Measurements from ENCODE around the gene DNAJA2. TPM values are rescaled to one million over a fixed set of nuclear protein-coding genes. Genes with fewer than 3 reads are reported as not detected.

The DNAJA2 gene
- total and polyA plus RNA-seq, 9 of the 15 experiments (the other 6 are each of a cell fraction or from before 2014, with no cell fraction given) = 24.1 to 75.9 (median 50.7) TPM

DNA sequence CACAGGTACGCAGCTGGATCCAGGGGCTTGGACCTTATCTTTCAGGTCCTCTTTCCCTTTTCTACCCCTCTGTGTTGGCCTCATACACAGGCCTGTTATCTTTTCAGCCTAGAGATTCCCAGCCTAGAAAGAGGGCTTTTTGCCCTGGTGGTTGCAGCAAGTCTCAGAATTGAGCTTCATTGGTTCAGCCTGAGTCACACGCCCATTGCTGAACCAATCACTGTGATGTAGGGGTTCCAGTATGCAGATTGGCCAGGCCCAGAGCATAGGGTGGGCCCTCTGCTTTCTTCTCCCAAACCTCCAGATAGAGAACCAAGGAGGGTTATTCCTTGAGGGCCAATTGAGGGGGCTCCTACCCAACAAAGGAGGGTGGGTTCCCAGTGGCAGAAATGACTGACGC, 56.5 kb downstream of the DNAJA2 start:
- Histone ChIP-seq H3K27ac (ENCODE audit: extremely low read depth, low read depth, low read length) (no peak overlapping the region), H3K4me3 (no peak overlapping the region), H4K20me1 (replicated peaks; ENCODE audit: control insufficient read depth, insufficient read depth, low read length) (peaks cover 4% of the 10 kb centered on the region; the same call in 1 of the 2 replicates), H3K9me3 (replicated peaks; ENCODE audit: control insufficient read depth, insufficient read depth, low read depth, low read length) (no peaks in the 10 kb centered on the region), H3K36me3 (ENCODE audit: control insufficient read depth, insufficient read depth, low read length) (no peaks in the 10 kb centered on the region; the same call in 2 of the 3 replicates), H2AFZ (ENCODE audit: low read depth, low read length) (0 out of 2 replicates have a peak overlapping the region, but pooled peaks have one; percentile 26), H3K27me3 (ENCODE audit: control insufficient read depth in 2 of 2, insufficient read depth in 2 of 2, low read length in 2 of 2) (no peaks in the 10 kb centered on the region), H3K79me2 (ENCODE audit: control insufficient read depth, insufficient read depth, low read length) (no peaks in the 10 kb centered on the region), H3K9me1 (ENCODE audit: control insufficient read depth, insufficient read depth, low read length) (no peaks in the 10 kb centered on the region), H3K9ac (ENCODE audit: insufficient read depth in 1 of 2, low read depth in 2 of 2, low read length in 2 of 2) (no peak overlapping the region), H3K4me2 (ENCODE audit: insufficient read depth, low read length) (no peak overlapping the region), H3K4me1 (replicated peaks in 1 of 2; ENCODE audit: control insufficient read depth in 2 of 2, insufficient read depth in 2 of 2, low read length in 2 of 2) (peaks cover 7 to 14% of the 10 kb centered on the region in 2 experiments; a peak in 4 of 5 replicates)
- FAIRE-seq = peak; percentile 46
- peak; percentile 92 for ATAC-seq
- BruUV-seq (replicated peaks) = no TSS peak
- in situ Hi-C loops (cut with MboI) = loop anchor here (25.0 kb wide), 1 partner anchor 255 kb away; no protein-coding TSS in a partner anchor
- CTCF ChIA-PET (ENCODE audit: low intra/inter-chr PET ratio) = no interaction called here
- POLR2A ChIA-PET = interaction anchor here (0.6 to 1.6 kb wide), 5 partner anchors 10 to 49 kb away, joined by 3 to 6 read pairs (median 3); no protein-coding TSS in a partner anchor
- intact Hi-C loops (cut with micrococcal nuclease) = no loop called here
- 54% methylated on average over 3 of the region's 3 CpGs for WGBS (ENCODE audit: insufficient coverage, low coverage, missing lambda C conversion rate)
- peak; percentile 52 to 75 (median 57) for DNase-seq (ENCODE audit: extremely low read depth in 1 of 4, low spot score in 3 of 4)
- TF ChIP-seq ZNF764 (CRISPR knock-in tag; IDR thresholded peaks at IDR 0.05; ENCODE audit: low read depth) (no peak), FOS (IDR thresholded peaks at IDR 0.05; ENCODE audit: extremely low read depth, insufficient read length) (peak; percentile 31), RAD51 (IDR thresholded peaks at IDR 0.05; ENCODE audit: borderline replicate concordance, low read depth) (peak; percentile 72; the same call in 1 of the 2 replicates), EHMT2 (IDR thresholded peaks at IDR 0.05) (no peak), CC2D1A (IDR thresholded peaks at IDR 0.05) (no peak), MECOM (CRISPR knock-in tag; IDR thresholded peaks at IDR 0.05) (no peak), HOXB6 (CRISPR knock-in tag; IDR thresholded peaks at IDR 0.05; ENCODE audit: borderline replicate concordance) (no peak), ZFP36 (IDR thresholded peaks at IDR 0.05; ENCODE audit: low read depth, low read length, partially characterized antibody) (no peak), NFYB (IDR thresholded peaks at IDR 0.05; ENCODE audit: extremely low read depth, insufficient read length) (peak; percentile 45), ILF3 (IDR thresholded peaks at IDR 0.05; ENCODE audit: borderline replicate concordance) (no peak), PCBP1 (IDR thresholded peaks at IDR 0.05; ENCODE audit: low read depth, low read length, poor library complexity, severe bottlenecking) (no peak), USF1 (CRISPR knock-in tag; IDR thresholded peaks at IDR 0.05) (peak; percentile 83), CHD1 (IDR thresholded peaks at IDR 0.05; ENCODE audit: low read length) (no peak), AFF4 (CRISPR knock-in tag; IDR thresholded peaks at IDR 0.05) (no peak)
- TF ChIP-seq, protein P1, sequence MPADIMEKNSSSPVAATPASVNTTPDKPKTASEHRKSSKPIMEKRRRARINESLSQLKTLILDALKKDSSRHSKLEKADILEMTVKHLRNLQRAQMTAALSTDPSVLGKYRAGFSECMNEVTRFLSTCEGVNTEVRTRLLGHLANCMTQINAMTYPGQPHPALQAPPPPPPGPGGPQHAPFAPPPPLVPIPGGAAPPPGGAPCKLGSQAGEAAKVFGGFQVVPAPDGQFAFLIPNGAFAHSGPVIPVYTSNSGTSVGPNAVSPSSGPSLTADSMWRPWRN (IDR thresholded peaks at IDR 0.05; ENCODE audit: low read depth) = no peak
- TF ChIP-seq, protein P2, sequence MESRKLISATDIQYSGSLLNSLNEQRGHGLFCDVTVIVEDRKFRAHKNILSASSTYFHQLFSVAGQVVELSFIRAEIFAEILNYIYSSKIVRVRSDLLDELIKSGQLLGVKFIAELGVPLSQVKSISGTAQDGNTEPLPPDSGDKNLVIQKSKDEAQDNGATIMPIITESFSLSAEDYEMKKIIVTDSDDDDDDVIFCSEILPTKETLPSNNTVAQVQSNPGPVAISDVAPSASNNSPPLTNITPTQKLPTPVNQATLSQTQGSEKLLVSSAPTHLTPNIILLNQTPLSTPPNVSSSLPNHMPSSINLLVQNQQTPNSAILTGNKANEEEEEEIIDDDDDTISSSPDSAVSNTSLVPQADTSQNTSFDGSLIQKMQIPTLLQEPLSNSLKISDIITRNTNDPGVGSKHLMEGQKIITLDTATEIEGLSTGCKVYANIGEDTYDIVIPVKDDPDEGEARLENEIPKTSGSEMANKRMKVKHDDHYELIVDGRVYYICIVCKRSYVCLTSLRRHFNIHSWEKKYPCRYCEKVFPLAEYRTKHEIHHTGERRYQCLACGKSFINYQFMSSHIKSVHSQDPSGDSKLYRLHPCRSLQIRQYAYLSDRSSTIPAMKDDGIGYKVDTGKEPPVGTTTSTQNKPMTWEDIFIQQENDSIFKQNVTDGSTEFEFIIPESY (CRISPR knock-in tag; IDR thresholded peaks at IDR 0.05) = no peak
